ENCODE data around the gene RHOB. TPM values are rescaled to one million over a fixed set of nuclear protein-coding genes. Genes with fewer than 3 reads are reported as not detected.

RHOB gene
- total and polyA plus RNA-seq, 7 donors: 111 to 669 (median 194) TPM

DNA sequence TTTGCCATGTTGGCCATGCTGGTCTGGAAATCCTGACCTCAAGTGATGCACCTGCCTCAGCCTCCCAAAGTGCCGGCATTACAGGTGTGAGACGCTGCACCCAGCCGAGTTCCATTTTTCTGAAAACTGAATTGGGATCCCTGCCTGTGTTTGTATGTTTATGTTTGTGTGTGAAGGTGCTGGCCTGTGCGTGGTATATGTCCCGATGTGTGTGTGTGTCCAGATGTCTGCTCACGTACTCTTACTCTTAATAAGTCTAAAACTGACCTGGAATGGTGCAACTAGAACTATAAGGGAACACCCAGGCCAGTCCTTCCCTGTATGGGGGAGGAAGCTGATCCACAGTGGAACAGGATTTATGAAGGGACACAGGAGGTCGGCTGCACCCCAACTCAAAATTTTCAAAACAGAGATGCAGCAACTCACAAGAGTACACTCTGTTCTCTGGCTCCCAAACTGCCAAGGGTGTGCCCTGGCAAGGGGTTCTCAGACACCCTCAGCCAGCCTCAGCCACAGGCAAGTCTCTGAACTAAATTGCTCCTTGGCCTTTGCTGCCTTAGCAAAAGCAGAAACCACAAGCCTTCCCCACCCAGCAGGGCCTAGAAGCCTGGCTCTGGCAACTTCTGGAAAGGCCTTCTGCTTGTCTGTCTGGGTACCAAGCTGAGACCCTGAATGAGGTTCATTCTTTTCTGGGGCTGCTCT lies 36.5 kb downstream of the RHOB start:
- DNase-seq (peak; percentile 70 to 87), ATAC-seq (peak in 3 of 4 donors; percentile 51 to 87 (median 84))
- H3K9me3 ChIP-seq: no peaks in the 10 kb centered on the region
- no peaks in the 10 kb centered on the region for H3K27me3 ChIP-seq (ENCODE audit: insufficient read depth in 3 of 3, low read length in 2 of 3)
- no peak overlapping the region for H3K27ac ChIP-seq
- no peak overlapping the region for H3K4me3 ChIP-seq
- intact Hi-C loops (cut with DNase I): no loop called here
- TF ChIP-seq CTCF (IDR thresholded peaks at IDR 0.05): no peak
- H3K4me1 ChIP-seq: peaks cover 10% of the 10 kb centered on the region
- 51 to 83% (median 64%) methylated on average over 7 of the region's 7 CpGs for WGBS, 3 donors
- H3K36me3 ChIP-seq (ENCODE audit: insufficient read depth in 1 of 2, low read depth in 1 of 2): no peaks in the 10 kb centered on the region

DNA sequence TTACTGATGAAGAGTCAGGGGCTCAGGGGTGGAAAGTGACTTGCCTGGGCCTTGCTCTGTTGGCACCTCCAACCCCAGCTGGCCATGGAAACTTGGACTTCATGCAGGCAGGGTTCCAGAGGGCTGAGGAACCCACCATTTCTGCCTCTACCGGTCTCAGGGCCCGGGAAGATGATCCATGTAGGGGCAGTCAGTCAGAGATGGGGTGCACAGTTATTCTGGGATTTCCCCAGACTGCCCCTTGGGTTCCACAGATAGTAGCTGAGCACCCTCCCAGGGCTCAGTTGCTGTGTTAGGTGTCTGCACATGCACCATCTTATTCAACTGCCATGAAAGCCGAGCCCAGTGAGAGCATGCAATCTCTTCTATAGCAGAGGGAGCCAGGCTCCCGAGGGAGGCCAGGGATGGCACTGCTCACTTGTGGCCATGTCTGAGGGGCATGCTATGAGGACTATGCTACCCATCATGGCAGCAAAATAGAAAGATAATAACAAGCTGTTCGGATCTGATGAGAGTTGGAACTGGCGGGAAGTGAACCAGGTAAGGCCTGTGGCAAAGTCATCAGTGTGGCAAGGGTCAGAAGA lies 37.3 kb downstream of the RHOB start:
- no peak overlapping the region for H3K27ac ChIP-seq
- H3K27me3 ChIP-seq (ENCODE audit: insufficient read depth in 3 of 3, low read length in 2 of 3): no peaks in the 10 kb centered on the region
- no peak overlapping the region for H3K4me3 ChIP-seq
- no peak for DNase-seq
- no peak for ATAC-seq
- 83 to 96% (median 93%) methylated on average over 6 of the region's 6 CpGs for WGBS, 3 donors
- no peaks in the 10 kb centered on the region for H3K36me3 ChIP-seq (ENCODE audit: insufficient read depth in 1 of 2, low read depth in 1 of 2)
- peaks cover 10% of the 10 kb centered on the region for H3K4me1 ChIP-seq
- intact Hi-C loops (cut with DNase I): no loop called here
- no peaks in the 10 kb centered on the region for H3K9me3 ChIP-seq
- TF ChIP-seq CTCF (IDR thresholded peaks at IDR 0.05): no peak

DNA sequence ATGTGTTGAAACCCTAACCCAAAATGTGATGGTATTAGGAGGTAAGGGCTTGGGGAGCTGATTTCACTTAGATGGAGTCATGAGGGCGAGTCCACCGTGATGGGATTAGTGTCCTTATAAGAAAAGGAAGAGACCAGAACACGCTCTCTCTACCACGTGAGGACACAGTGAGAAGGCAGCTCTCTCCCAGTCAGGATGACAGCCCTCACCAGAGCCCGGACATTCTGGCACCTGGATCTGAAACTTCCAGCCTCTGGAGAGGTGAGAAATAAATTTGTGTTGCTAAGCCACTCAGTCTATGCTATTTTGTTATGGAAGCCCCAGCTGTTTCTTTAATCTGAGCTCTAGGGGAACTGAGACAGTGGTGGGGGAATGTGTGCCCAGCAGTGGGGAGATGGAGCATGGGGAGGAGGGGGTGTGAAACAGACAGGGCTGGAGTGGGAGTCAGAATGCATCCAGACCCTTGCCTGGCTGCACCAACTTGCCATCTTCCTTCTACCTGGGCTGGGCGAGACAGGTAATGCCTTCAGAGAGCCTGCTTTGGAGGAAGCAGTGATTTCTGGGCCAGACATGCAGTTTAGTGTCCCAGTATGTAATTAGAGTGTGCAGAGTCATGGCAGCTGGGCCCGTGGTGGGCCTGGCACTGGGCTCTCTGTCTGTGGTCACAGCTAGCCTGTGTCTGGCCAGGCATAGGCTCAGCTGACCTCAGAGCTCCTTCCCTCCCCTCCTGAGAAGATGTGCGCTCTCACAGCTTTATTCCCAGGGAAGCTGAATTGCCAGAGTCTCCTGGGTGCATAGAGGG lies 38.1 kb downstream of the RHOB start:
- peaks cover 10% of the 10 kb centered on the region for H3K4me1 ChIP-seq
- WGBS, 3 donors: 77 to 80% (median 80%) methylated on average over 8 of the region's 8 CpGs
- H3K27me3 ChIP-seq (ENCODE audit: insufficient read depth in 3 of 3, low read length in 2 of 3): no peaks in the 10 kb centered on the region
- H3K9me3 ChIP-seq: no peaks in the 10 kb centered on the region
- no peaks in the 10 kb centered on the region for H3K36me3 ChIP-seq (ENCODE audit: insufficient read depth in 1 of 2, low read depth in 1 of 2)
- no peak for TF ChIP-seq CTCF (IDR thresholded peaks at IDR 0.05)
- intact Hi-C loops (cut with DNase I): no loop called here
- no peak for ATAC-seq
- H3K27ac ChIP-seq: no peak overlapping the region
- no peak for DNase-seq
- H3K4me3 ChIP-seq: no peak overlapping the region

- Histone ChIP-seq H3K4me1 (peaks cover 10% of the 10 kb centered on the region), H3K27ac (no peak overlapping the region), H3K9me3 (no peaks in the 10 kb centered on the region), H3K36me3 (ENCODE audit: insufficient read depth in 1 of 2, low read depth in 1 of 2) (no peaks in the 10 kb centered on the region), H3K27me3 (ENCODE audit: insufficient read depth in 3 of 3, low read length in 2 of 3) (no peaks in the 10 kb centered on the region), H3K4me3 (no peak overlapping the region)
- intact Hi-C loops (cut with DNase I): no loop called here
- ATAC-seq: no peak
- DNase-seq: no peak
- WGBS, 3 donors: 66 to 76% (median 70%) methylated on average over 7 of the region's 7 CpGs
- no peak for TF ChIP-seq CTCF (IDR thresholded peaks at IDR 0.05)
Measured at GRCh38 chr2:20485612-20486388, 38.9 kb downstream of the RHOB start.

Measured in psoas muscle (tissue), 8 donors.